ENCODE results near the gene ALX3. TPM values are rescaled to one million over a fixed set of nuclear protein-coding genes. Genes with fewer than 3 reads are reported as not detected.

The ALX3 gene
- total and polyA plus RNA-seq, 10 of the 15 experiments (the other 5 are each of a cell fraction or from before 2014, with no cell fraction given): not detected

DNA sequence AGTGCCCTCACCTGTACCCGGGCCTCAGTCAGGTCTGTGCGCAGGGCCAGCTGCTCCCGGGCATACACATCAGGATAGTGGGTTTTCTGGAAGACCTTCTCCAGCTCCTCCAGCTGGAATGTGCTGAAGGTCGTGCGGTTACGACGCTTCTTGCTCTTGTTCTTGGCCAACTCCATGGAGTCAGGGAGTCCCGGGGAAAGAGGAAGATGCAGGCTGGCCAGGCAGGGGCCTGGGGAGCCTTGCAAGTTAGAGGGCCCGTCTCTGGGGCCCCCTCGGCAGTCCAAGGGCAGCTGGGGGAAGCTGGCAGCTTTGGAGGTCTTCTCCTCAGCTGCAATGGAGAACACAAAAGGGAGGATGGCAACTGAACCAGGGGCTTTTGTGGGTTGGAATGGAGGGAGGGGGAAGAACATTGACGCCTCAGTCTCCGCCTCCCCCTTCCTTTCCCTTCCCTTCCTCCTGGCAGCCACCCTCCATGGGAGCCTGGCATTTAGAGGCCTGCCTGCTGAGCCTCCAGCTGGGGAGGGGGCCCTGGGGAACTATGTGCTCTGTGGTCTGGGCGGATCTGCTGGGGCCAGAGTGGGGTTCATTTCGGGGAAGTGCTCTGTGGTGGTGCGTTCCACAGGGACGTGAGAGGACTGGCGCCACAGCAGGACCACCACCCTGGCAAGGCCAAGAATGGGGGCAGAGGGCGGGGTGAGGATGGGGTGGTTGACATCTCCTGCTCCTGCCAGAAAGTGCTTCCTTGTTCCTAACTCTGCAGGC, 5.7 kb downstream of the ALX3 start:
- H3K9ac ChIP-seq (ENCODE audit: control insufficient read depth, insufficient read depth, low read length): no peak overlapping the region
- intact Hi-C loops (cut with micrococcal nuclease; ENCODE audit: unreplicated experiment) (no loop called here), in situ Hi-C loops (cut with MboI) (no loop called here)
- no TSS peak for BruUV-seq (replicated peaks)
- RAD21 ChIA-PET (ENCODE audit: unreplicated experiment): no interaction called here
- TF ChIP-seq ZNF592 (IDR thresholded peaks at IDR 0.05) (no peak), JUND (IDR thresholded peaks at IDR 0.05; ENCODE audit: low read depth, low read length) (no peak), NR2F1 (conservative IDR thresholded peaks at IDR 0.05) (no peak), POLR2AphosphoS2 (IDR thresholded peaks at IDR 0.05; ENCODE audit: low read depth, low read length) (no peak), NR2C2 (IDR thresholded peaks at IDR 0.05; ENCODE audit: borderline replicate concordance, control insufficient read depth, insufficient read length, low read depth) (no peak), SIX5 (IDR thresholded peaks at IDR 0.05; ENCODE audit: low read depth, low read length, severe bottlenecking) (no peak), ZNF384 (IDR thresholded peaks at IDR 0.05; ENCODE audit: borderline replicate concordance, low read depth, low read length) (no peak), MXI1 (IDR thresholded peaks at IDR 0.05; ENCODE audit: low read depth, low read length) (no peak), PML (IDR thresholded peaks at IDR 0.05; ENCODE audit: low read length) (no peak), POLR2A (IDR thresholded peaks at IDR 0.05; ENCODE audit: low read depth, low read length) (no peak)
- TF ChIP-seq, protein P1, sequence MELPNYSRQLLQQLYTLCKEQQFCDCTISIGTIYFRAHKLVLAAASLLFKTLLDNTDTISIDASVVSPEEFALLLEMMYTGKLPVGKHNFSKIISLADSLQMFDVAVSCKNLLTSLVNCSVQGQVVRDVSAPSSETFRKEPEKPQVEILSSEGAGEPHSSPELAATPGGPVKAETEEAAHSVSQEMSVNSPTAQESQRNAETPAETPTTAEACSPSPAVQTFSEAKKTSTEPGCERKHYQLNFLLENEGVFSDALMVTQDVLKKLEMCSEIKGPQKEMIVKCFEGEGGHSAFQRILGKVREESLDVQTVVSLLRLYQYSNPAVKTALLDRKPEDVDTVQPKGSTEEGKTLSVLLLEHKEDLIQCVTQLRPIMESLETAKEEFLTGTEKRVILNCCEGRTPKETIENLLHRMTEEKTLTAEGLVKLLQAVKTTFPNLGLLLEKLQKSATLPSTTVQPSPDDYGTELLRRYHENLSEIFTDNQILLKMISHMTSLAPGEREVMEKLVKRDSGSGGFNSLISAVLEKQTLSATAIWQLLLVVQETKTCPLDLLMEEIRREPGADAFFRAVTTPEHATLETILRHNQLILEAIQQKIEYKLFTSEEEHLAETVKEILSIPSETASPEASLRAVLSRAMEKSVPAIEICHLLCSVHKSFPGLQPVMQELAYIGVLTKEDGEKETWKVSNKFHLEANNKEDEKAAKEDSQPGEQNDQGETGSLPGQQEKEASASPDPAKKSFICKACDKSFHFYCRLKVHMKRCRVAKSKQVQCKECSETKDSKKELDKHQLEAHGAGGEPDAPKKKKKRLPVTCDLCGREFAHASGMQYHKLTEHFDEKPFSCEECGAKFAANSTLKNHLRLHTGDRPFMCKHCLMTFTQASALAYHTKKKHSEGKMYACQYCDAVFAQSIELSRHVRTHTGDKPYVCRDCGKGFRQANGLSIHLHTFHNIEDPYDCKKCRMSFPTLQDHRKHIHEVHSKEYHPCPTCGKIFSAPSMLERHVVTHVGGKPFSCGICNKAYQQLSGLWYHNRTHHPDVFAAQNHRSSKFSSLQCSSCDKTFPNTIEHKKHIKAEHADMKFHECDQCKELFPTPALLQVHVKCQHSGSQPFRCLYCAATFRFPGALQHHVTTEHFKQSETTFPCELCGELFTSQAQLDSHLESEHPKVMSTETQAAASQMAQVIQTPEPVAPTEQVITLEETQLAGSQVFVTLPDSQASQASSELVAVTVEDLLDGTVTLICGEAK (IDR thresholded peaks at IDR 0.05; ENCODE audit: borderline replicate concordance): no peak
- CTCF ChIA-PET: interaction anchor here (1.1 to 1.6 kb wide), 2 partner anchors 23 to 35 kb away, joined by 3 to 4 read pairs; no protein-coding TSS in a partner anchor
- H3K27ac ChIP-seq (ENCODE audit: control insufficient read depth, insufficient read depth): no peak overlapping the region
- 68% methylated on average over 17 of the region's 18 CpGs for WGBS (ENCODE audit: insufficient coverage, insufficient replicate concordance, low lambda C conversion rate, missing lambda C conversion rate)
- FAIRE-seq (no peak), ATAC-seq (no peak), DNase-seq (ENCODE audit: low read depth, low spot score) (no peak)
- peaks cover 20 to 26% of the 10 kb centered on the region in 2 experiments for H3K27me3 ChIP-seq (replicated peaks in 1 of 2; ENCODE audit: control insufficient read depth in 2 of 2, insufficient read depth in 2 of 2, low read length in 1 of 2)
- no peak overlapping the region for H3K4me3 ChIP-seq
- no peaks in the 10 kb centered on the region; a peak in 1 of 4 replicates for H3K36me3 ChIP-seq (ENCODE audit: control insufficient read depth in 2 of 2, insufficient read depth in 2 of 2, low read length in 1 of 2)
- H3K9me3 ChIP-seq (replicated peaks; ENCODE audit: control insufficient read depth, insufficient read depth, low read length): no peaks in the 10 kb centered on the region
- no peak overlapping the region for H3K4me2 ChIP-seq (ENCODE audit: control insufficient read depth, insufficient read depth)
- SMC1A ChIA-PET (ENCODE audit: uncharacterized antibody, unreplicated experiment): no interaction called here
- H2AFZ ChIP-seq (ENCODE audit: control insufficient read depth, low read depth, low read length): no peak overlapping the region
- no peaks in the 10 kb centered on the region for H3K79me2 ChIP-seq (ENCODE audit: control insufficient read depth, insufficient read depth, low read length)
- H4K20me1 ChIP-seq (ENCODE audit: control insufficient read depth, insufficient read depth): peaks cover 7% of the 10 kb centered on the region
- no peaks in the 10 kb centered on the region for H3K4me1 ChIP-seq (ENCODE audit: control insufficient read depth, insufficient read depth, low read length)
- POLR2A ChIA-PET: no interaction called here

Data from GM12878 (cell line).